HEK293T (cell line): Measurements from ENCODE around the gene MBD4.

Source experiments
- CTCF ChIA-PET: fragments of 350-600 bp; formaldehyde crosslinking; extraction: SDS; loops from one replicate; lab custom pipeline; 2021; ENCODE audit warnings: antibody characterized with exemption, inconsistent platforms; lab: Yijun Ruan, JAX
- POLR2A ChIA-PET: fragments of 350-600 bp; formaldehyde crosslinking; extraction: SDS; loops from one replicate; lab custom pipeline; 2020; ENCODE audit warnings: antibody characterized with exemption, inconsistent platforms; lab: Yijun Ruan, JAX
- DNase-seq: peaks from one replicate; pipeline ENCODE4 v3.0.0; 2012; ENCODE audit warnings: mixed read lengths; ENCODE audit errors: extremely low spot score
- ARNT ChIP-seq: fragments of 450-650 bp; IDR thresholded peaks from 2 replicates; pipeline ENCODE4 v1.6.1; 2017; ENCODE audit warnings: mild to moderate bottlenecking
- BHLHE40 ChIP-seq: fragments of 450-650 bp; IDR thresholded peaks from 2 replicates; pipeline ENCODE4 v1.6.1; 2016; ENCODE audit warnings: mild to moderate bottlenecking, moderate library complexity, borderline replicate concordance
- CTBP1 ChIP-seq: fragments of 450-650 bp; IDR thresholded peaks from 2 replicates; pipeline ENCODE4 v1.6.1; 2016; ENCODE audit warnings: borderline replicate concordance
- ELF4 ChIP-seq: fragments of 450-650 bp; IDR thresholded peaks from 2 replicates; pipeline ENCODE4 v1.6.1; 2017; ENCODE audit warnings: antibody characterized with exemption
- FOXA1 ChIP-seq: fragments of 450-650 bp; IDR thresholded peaks from 2 replicates; pipeline ENCODE4 v1.6.1; 2016; ENCODE audit warnings: mild to moderate bottlenecking
- FOXK2 ChIP-seq: fragments of 450-650 bp; IDR thresholded peaks from 2 replicates; pipeline ENCODE4 v1.6.1; 2016; ENCODE audit warnings: mild to moderate bottlenecking
- FOXM1 ChIP-seq: fragments of 450-650 bp; IDR thresholded peaks from 2 replicates; pipeline ENCODE4 v1.6.1; 2017; ENCODE audit warnings: mild to moderate bottlenecking, borderline replicate concordance
- HDGF ChIP-seq: fragments of 450-650 bp; IDR thresholded peaks from 2 replicates; pipeline ENCODE4 v1.6.1; 2017; ENCODE audit warnings: antibody characterized with exemption, borderline replicate concordance
- L3MBTL2 ChIP-seq: fragments of 450-650 bp; conservative IDR thresholded peaks from 2 replicates; pipeline ENCODE4 v1.6.1; 2016; ENCODE audit warnings: mild to moderate bottlenecking
- LEF1 ChIP-seq: fragments of 450-650 bp; IDR thresholded peaks from 2 replicates; pipeline ENCODE4 v1.6.1; 2017; ENCODE audit warnings: mild to moderate bottlenecking, borderline replicate concordance
- NFRKB ChIP-seq: fragments of 450-650 bp; IDR thresholded peaks from 2 replicates; pipeline ENCODE4 v1.6.1; 2016; ENCODE audit warnings: mild to moderate bottlenecking, moderate library complexity
- SP1 ChIP-seq: fragments of 450-650 bp; IDR thresholded peaks from 2 replicates; pipeline ENCODE4 v1.6.1; 2017
- SUZ12 ChIP-seq: fragments of 450-650 bp; IDR thresholded peaks from 2 replicates; pipeline ENCODE4 v1.6.1; 2016; ENCODE audit warnings: mild to moderate bottlenecking
- TARDBP ChIP-seq: fragments of 450-650 bp; IDR thresholded peaks from 2 replicates; pipeline ENCODE4 v1.6.1; 2016
- ZNF384 ChIP-seq: fragments of 450-650 bp; IDR thresholded peaks from 2 replicates; pipeline ENCODE4 v1.6.1; 2016
- TF ChIP-seq, protein P1 (sequence below): fragments of 450-650 bp; IDR thresholded peaks from 2 replicates; pipeline ENCODE4 v1.6.1; 2016

MBD4 gene

DNA sequence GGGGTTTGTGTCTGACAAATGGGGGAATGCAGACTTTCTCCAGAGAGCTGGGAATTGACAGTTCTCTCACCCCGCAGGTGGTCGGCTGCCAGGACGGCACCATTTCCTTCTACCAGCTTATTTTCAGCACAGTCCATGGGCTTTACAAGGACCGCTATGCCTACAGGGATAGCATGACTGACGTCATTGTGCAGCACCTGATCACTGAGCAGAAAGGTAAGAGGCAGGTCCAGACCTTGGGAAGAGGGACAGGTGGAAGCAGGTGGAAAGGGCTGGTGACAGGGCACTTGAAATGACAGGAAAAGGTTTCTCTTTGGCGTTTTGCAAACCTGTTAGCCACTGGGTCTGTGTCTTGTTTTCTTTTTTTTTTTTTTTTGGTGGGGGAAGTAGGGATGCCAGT lies 36.8 kb upstream of the MBD4 start:
- no peak for DNase-seq
- POLR2A ChIA-PET: no interaction called here
- TF ChIP-seq CTBP1 (no peak), NFRKB (no peak), LEF1 (no peak), TARDBP (no peak), FOXM1 (no peak), ARNT (no peak)
- TF ChIP-seq, protein P1, sequence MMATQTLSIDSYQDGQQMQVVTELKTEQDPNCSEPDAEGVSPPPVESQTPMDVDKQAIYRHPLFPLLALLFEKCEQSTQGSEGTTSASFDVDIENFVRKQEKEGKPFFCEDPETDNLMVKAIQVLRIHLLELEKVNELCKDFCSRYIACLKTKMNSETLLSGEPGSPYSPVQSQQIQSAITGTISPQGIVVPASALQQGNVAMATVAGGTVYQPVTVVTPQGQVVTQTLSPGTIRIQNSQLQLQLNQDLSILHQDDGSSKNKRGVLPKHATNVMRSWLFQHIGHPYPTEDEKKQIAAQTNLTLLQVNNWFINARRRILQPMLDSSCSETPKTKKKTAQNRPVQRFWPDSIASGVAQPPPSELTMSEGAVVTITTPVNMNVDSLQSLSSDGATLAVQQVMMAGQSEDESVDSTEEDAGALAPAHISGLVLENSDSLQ: no peak
- CTCF ChIA-PET: no interaction called here

DNA sequence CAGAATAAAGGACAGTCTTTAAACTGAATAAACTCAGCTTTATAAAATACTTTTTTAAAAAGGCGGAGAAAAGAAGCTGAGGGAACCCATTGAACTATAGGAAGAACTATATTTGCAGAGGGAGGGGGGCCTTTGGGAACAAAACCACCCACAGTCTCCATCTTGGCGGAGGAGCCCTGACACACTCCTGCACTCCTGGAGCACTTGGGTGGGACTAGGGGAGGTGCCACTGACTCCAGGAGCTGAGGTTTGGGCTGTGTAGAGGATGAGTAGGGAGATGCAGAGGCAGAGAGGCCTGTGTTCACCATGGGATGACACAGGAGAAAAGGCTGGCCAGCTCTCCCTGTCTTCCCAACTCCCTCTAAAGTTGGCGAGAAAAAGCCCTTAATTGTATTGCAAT lies 36.1 kb upstream of the MBD4 start:
- TF ChIP-seq SP1 (no peak), SUZ12 (no peak), ZNF384 (no peak), BHLHE40 (no peak), FOXM1 (no peak), L3MBTL2 (no peak), TARDBP (no peak), LEF1 (no peak), ELF4 (no peak), NFRKB (no peak), HDGF (no peak), CTBP1 (no peak), ARNT (no peak), FOXK2 (no peak), FOXA1 (no peak)
- TF ChIP-seq, protein P1: no peak
- POLR2A ChIA-PET: no interaction called here
- CTCF ChIA-PET: interaction anchor here (1.3 kb wide), 1 partner anchor 14 kb away, joined by 3 read pairs; no protein-coding TSS in a partner anchor
- no peak for DNase-seq

DNA sequence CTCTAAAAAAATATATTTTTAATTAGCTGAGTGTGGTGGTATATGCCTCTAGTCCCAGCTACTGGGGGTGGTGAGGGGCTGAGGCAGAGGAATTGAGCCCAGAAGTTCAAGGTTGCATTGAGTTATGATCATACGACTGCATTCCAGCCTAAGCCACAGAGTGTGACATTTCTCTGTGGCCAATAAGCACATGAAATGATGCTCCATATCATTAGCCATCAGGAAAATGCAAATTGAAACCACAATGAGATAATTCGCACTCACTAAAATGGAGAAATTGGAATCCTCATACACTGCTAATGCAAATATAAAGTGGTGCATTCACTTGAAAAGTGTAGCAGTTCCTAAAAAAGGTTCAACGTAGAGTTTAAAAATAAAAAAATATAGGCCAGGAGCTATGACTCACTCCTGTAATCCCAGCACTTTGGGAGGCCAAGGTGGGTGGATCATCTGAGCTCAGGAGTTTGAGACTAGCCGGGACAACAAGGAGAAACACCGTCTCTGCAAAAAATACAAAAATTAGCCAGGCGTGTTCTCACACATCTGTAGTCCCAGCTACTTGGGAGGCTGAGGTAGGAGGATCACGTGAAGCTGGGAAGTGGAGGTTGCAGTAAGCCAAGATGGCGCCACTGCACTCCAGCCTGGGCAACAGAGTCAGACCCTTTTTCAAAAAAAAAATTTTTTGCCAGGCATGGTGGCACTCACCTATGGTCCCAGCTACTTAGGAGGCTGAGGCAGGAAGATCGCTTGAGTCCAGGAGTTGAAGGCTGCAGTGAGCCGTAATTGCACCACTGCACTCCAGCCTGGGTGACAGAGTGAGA lies 35.4 kb upstream of the MBD4 start:
- ChIA-PET CTCF (interaction anchor here (1.3 kb wide), 1 partner anchor 15 kb away, joined by 3 read pairs; no protein-coding TSS in a partner anchor), POLR2A (no interaction called here)
- TF ChIP-seq ARNT: no peak
- TF ChIP-seq FOXM1: no peak
- TF ChIP-seq TARDBP: no peak
- TF ChIP-seq FOXK2: no peak
- no peak for TF ChIP-seq NFRKB
- no peak for TF ChIP-seq CTBP1
- TF ChIP-seq LEF1: no peak
- no peak for TF ChIP-seq HDGF
- no peak for TF ChIP-seq FOXA1
- no peak for TF ChIP-seq SUZ12
- no peak for TF ChIP-seq SP1
- no peak for TF ChIP-seq ELF4
- no peak for DNase-seq

DNA sequence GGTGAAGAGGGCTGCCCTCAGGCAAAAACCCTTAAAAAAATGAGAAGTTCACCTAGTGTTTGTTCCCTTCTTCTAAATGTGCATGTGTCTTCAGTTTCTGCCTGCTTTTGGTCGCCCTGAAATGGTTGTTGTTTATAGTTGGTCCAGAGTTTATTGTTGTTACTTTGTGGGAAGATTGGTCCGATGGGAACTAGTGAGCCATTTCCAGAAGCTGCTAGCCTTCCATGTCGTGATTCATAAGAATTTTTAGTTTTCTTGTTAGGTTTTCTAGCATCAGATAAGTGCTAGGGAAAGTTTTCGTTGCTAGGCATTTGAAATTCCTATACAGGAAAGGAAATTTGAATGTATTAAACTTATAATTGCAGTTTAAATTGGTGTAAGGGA lies 34.0 kb upstream of the MBD4 start:
- no peak for DNase-seq
- TF ChIP-seq CTBP1 (no peak), ZNF384 (no peak)
- TF ChIP-seq, protein P1: no peak
- ChIA-PET POLR2A (no interaction called here), CTCF (no interaction called here)

DNA sequence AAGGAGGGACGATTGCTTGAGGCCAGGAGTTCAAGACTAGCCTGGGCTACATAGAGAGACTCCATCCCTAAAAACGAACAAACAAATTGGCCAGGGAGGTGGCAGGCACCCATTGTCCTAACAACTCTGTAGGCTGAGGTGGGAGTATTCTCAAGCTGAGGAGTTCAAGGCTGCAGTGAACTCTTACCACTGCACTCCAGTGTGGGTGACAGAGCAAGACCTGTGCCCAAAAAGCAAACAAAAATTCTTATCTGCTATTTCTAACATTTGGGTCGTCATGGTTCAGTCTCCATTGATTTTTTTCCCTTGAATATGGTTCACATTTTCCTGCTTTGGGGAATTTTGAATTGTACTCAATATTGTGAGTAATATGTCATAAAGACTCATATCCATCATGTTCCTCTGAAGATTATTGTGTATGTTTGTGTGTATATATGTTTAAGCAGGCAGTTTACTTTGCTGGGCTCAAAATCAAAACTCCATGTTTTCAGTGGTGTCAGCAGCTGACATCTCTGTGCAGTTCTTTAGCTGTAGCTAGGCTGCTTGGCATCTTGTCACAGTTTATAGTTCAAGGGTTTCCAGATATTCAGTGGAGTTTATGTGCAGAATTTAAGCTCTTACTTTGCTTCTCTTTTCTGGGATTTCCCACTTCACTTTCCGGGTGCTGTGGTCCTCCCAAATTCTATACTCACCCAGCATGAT lies 33.5 kb upstream of the MBD4 start:
- POLR2A ChIA-PET: interaction anchor here (0.9 kb wide), 1 partner anchor 33 kb away, joined by 3 read pairs; the partner anchor contains the start of genes IFT122 and MBD4
- CTCF ChIA-PET: no interaction called here
- no peak for DNase-seq
- TF ChIP-seq FOXK2: no peak
- no peak for TF ChIP-seq ELF4
- no peak for TF ChIP-seq ZNF384
- no peak for TF ChIP-seq CTBP1
- TF ChIP-seq, protein P1: no peak
- no peak for TF ChIP-seq L3MBTL2
- TF ChIP-seq TARDBP: no peak
- no peak for TF ChIP-seq FOXA1
- no peak for TF ChIP-seq BHLHE40
- TF ChIP-seq SP1: no peak
- no peak for TF ChIP-seq NFRKB
- TF ChIP-seq HDGF: no peak
- no peak for TF ChIP-seq LEF1
